ENCODE results near the gene CHD9. TPM values are rescaled to one million over a fixed set of nuclear protein-coding genes. Genes with fewer than 3 reads are reported as not detected.

The CHD9 gene
- total RNA-seq, 1 donor from 2014 or later: 77.4 TPM

DNA sequence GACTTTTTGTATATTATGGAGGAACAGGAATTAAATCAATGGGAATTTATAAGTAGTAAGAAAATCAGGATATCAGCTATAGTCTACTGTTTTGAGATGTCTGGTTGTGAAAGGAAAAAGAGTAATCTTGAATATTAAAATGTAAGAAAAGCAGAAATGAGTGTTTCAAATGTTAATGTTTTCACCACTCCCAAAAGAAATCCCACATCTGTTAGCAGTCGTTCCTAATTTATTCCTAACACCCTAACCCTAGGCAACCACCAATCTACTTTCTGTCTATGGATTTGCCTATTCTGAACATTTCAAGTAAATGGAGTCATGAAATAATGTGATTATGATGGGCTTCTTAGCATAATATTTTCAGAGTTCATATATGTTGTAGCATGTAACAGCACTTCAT lies 133.0 kb downstream of the CHD9 start:
- TF ChIP-seq EZH2 (IDR thresholded peaks at IDR 0.05; ENCODE audit: insufficient read depth, low read length): no peak
- TF ChIP-seq, protein P1, sequence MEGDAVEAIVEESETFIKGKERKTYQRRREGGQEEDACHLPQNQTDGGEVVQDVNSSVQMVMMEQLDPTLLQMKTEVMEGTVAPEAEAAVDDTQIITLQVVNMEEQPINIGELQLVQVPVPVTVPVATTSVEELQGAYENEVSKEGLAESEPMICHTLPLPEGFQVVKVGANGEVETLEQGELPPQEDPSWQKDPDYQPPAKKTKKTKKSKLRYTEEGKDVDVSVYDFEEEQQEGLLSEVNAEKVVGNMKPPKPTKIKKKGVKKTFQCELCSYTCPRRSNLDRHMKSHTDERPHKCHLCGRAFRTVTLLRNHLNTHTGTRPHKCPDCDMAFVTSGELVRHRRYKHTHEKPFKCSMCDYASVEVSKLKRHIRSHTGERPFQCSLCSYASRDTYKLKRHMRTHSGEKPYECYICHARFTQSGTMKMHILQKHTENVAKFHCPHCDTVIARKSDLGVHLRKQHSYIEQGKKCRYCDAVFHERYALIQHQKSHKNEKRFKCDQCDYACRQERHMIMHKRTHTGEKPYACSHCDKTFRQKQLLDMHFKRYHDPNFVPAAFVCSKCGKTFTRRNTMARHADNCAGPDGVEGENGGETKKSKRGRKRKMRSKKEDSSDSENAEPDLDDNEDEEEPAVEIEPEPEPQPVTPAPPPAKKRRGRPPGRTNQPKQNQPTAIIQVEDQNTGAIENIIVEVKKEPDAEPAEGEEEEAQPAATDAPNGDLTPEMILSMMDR (IDR thresholded peaks at IDR 0.05; ENCODE audit: insufficient read depth, low read depth, low read length): no peak
- peaks cover 49% of the 10 kb centered on the region for H4K20me1 ChIP-seq (ENCODE audit: insufficient read depth, low read length)
- no peak overlapping the region for H3K9ac ChIP-seq (ENCODE audit: low read length)
- Mint-ChIP-seq H3K4me3 (ENCODE audit: unreplicated experiment) (no peak overlapping the region), H3K36me3 (ENCODE audit: low read depth, unreplicated experiment) (peaks cover 29% of the 10 kb centered on the region), H3K4me1 (ENCODE audit: low read depth, unreplicated experiment) (no peaks in the 10 kb centered on the region), H3K27ac (ENCODE audit: unreplicated experiment) (no peak overlapping the region), H3K27me3 (ENCODE audit: low read depth, unreplicated experiment) (no peaks in the 10 kb centered on the region), H3K9me3 (ENCODE audit: unreplicated experiment) (peaks cover 14% of the 10 kb centered on the region)
- H3K4me3 ChIP-seq (ENCODE audit: insufficient read depth, low read depth, low read length): no peak overlapping the region
- H3K9me3 ChIP-seq (ENCODE audit: insufficient read depth, low read depth, low read length): peaks cover 6% of the 10 kb centered on the region
- peaks cover 3% of the 10 kb centered on the region for H3K36me3 ChIP-seq (ENCODE audit: insufficient read depth, low read length)
- no peak overlapping the region for H3K4me2 ChIP-seq (ENCODE audit: low read length)
- no peak for DNase-seq (ENCODE audit: low read depth)
- H3K79me2 ChIP-seq (ENCODE audit: insufficient read depth, low read length): peaks cover 69% of the 10 kb centered on the region
- no peaks in the 10 kb centered on the region for H3K27me3 ChIP-seq (ENCODE audit: insufficient read depth, low read length)
- no peak overlapping the region for H2AFZ ChIP-seq (ENCODE audit: low read depth, low read length)
- no peak for FAIRE-seq
- H3K27ac ChIP-seq (ENCODE audit: low read depth, low read length): no peak overlapping the region
- no peaks in the 10 kb centered on the region for H3K4me1 ChIP-seq (ENCODE audit: insufficient read depth, low read length)

DNA sequence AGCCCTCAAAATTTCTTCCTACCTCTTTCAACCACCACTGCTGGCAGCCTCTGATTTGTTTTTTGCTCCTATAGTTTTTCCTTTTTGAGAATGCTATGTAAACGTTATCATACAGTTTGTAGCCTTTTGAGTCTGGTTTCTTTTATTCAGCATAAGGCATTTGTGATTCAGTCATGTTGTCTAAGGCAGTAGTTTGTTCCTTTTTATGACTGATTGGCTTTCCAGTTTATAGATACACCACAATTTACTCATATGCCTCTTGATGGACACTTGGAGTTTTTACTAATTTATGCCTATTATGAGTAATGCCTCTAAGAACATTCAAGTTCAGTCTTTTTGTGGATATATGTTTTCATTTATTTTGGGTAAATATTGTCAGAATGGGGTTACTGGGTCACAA lies 136.6 kb downstream of the CHD9 start:
- Histone ChIP-seq H4K20me1 (ENCODE audit: insufficient read depth, low read length) (peaks cover 37% of the 10 kb centered on the region), H3K27ac (ENCODE audit: low read depth, low read length) (no peak overlapping the region), H3K9ac (ENCODE audit: low read length) (no peak overlapping the region), H3K9me3 (ENCODE audit: insufficient read depth, low read depth, low read length) (no peaks in the 10 kb centered on the region), H3K79me2 (ENCODE audit: insufficient read depth, low read length) (peaks cover 58% of the 10 kb centered on the region), H3K4me1 (ENCODE audit: insufficient read depth, low read length) (no peaks in the 10 kb centered on the region), H3K4me2 (ENCODE audit: low read length) (no peak overlapping the region), H3K4me3 (ENCODE audit: insufficient read depth, low read depth, low read length) (no peak overlapping the region), H3K36me3 (ENCODE audit: insufficient read depth, low read length) (no peaks in the 10 kb centered on the region), H2AFZ (ENCODE audit: low read depth, low read length) (no peak overlapping the region), H3K27me3 (ENCODE audit: insufficient read depth, low read length) (no peaks in the 10 kb centered on the region)
- no peak for TF ChIP-seq EZH2 (IDR thresholded peaks at IDR 0.05; ENCODE audit: insufficient read depth, low read length)
- TF ChIP-seq, protein P1 (IDR thresholded peaks at IDR 0.05; ENCODE audit: insufficient read depth, low read depth, low read length): no peak
- no peak overlapping the region for H3K4me3 Mint-ChIP-seq (ENCODE audit: unreplicated experiment)
- no peak overlapping the region for H3K27ac Mint-ChIP-seq (ENCODE audit: unreplicated experiment)
- H3K27me3 Mint-ChIP-seq (ENCODE audit: low read depth, unreplicated experiment): no peaks in the 10 kb centered on the region
- FAIRE-seq: no peak
- H3K4me1 Mint-ChIP-seq (ENCODE audit: low read depth, unreplicated experiment): no peaks in the 10 kb centered on the region
- H3K36me3 Mint-ChIP-seq (ENCODE audit: low read depth, unreplicated experiment): peaks cover 7% of the 10 kb centered on the region
- DNase-seq (ENCODE audit: low read depth): no peak
- H3K9me3 Mint-ChIP-seq (ENCODE audit: unreplicated experiment): peaks cover 6% of the 10 kb centered on the region

DNA sequence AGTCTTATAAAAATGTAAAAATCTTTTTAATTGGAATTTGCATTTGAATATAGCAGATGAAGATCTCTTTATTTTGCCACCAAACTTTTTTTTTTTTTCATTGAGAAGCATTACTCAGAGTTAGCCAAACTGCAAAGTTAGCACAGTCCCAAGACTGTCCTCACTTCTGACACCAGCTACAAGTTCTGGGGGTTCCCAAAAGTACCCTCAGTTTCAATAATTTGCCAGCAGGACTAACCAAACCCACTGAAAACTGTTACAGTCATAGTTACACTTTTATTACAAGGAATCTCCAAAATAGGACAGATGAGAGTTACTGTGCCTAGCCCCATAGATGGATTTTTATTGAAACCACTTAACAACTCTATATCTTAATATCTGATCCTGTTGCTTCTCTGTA lies 144.1 kb downstream of the CHD9 start:
- no peak for TF ChIP-seq EZH2 (IDR thresholded peaks at IDR 0.05; ENCODE audit: insufficient read depth, low read length)
- TF ChIP-seq, protein P1 (IDR thresholded peaks at IDR 0.05; ENCODE audit: insufficient read depth, low read depth, low read length): no peak
- DNase-seq (ENCODE audit: low read depth) (no peak), FAIRE-seq (no peak)
- H3K27me3 ChIP-seq (ENCODE audit: insufficient read depth, low read length): no peaks in the 10 kb centered on the region
- H3K36me3 Mint-ChIP-seq (ENCODE audit: low read depth, unreplicated experiment): no peaks in the 10 kb centered on the region
- peaks cover 2% of the 10 kb centered on the region for H3K9me3 Mint-ChIP-seq (ENCODE audit: unreplicated experiment)
- no peaks in the 10 kb centered on the region for H3K4me1 Mint-ChIP-seq (ENCODE audit: low read depth, unreplicated experiment)
- H2AFZ ChIP-seq (ENCODE audit: low read depth, low read length): no peak overlapping the region
- no peak overlapping the region for H3K4me2 ChIP-seq (ENCODE audit: low read length)
- peaks cover 30% of the 10 kb centered on the region for H3K79me2 ChIP-seq (ENCODE audit: insufficient read depth, low read length)
- H3K4me1 ChIP-seq (ENCODE audit: insufficient read depth, low read length): no peaks in the 10 kb centered on the region
- no peak overlapping the region for H3K4me3 ChIP-seq (ENCODE audit: insufficient read depth, low read depth, low read length)
- no peak overlapping the region for H3K27ac Mint-ChIP-seq (ENCODE audit: unreplicated experiment)
- no peak overlapping the region for H3K4me3 Mint-ChIP-seq (ENCODE audit: unreplicated experiment)
- no peak overlapping the region for H3K27ac ChIP-seq (ENCODE audit: low read depth, low read length)
- H3K9ac ChIP-seq (ENCODE audit: low read length): no peak overlapping the region
- no peaks in the 10 kb centered on the region for H3K9me3 ChIP-seq (ENCODE audit: insufficient read depth, low read depth, low read length)
- no peaks in the 10 kb centered on the region for H3K27me3 Mint-ChIP-seq (ENCODE audit: low read depth, unreplicated experiment)
- peaks cover 19% of the 10 kb centered on the region for H4K20me1 ChIP-seq (ENCODE audit: insufficient read depth, low read length)
- H3K36me3 ChIP-seq (ENCODE audit: insufficient read depth, low read length): peaks cover 4% of the 10 kb centered on the region

All from astrocyte (in vitro differentiated cells and primary cell).